ENCODE data around the gene SHB.

The SHB gene

DNA sequence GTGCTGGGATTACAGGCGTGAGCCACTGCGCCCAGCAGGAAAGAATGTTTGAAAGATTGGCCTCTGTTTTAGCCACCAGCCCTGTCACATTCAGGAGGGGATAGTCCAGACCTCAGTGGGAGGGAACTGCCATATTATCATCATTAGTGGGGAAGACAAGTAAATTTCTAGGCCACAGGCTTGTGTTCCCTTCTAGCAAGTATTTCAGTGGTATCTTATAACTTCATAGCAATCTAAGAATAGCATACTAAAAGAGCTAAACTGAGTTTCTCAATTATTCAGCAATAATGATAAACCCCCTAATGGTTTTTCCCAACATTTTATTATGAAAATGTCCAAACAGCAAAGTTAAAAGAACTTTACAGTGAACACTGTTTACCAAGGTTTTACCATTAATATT lies 195.1 kb downstream of the SHB start:
- in situ Hi-C loops (cut with MboI; ENCODE audit: low sequenced_read_pairs): no loop called here

DNA sequence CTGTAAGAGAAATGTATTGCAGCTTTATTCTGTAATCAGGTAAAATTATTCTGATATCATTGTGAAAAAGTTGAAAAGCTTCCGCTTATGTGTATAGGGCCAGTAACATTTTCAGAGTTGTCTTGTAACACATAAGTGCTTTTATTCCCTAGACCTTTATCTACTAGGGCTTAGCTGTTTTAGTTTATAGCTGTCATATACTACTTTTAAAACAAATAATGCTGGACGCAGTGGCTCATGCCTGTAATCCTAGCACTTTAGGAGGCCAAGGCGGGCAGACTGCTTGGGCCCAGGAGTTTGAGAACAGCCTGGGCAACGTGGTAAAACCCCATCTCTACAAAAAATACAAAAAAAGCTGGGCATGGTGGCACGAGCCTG lies 198.2 kb downstream of the SHB start:
- in situ Hi-C loops (cut with MboI; ENCODE audit: low sequenced_read_pairs): no loop called here

DNA sequence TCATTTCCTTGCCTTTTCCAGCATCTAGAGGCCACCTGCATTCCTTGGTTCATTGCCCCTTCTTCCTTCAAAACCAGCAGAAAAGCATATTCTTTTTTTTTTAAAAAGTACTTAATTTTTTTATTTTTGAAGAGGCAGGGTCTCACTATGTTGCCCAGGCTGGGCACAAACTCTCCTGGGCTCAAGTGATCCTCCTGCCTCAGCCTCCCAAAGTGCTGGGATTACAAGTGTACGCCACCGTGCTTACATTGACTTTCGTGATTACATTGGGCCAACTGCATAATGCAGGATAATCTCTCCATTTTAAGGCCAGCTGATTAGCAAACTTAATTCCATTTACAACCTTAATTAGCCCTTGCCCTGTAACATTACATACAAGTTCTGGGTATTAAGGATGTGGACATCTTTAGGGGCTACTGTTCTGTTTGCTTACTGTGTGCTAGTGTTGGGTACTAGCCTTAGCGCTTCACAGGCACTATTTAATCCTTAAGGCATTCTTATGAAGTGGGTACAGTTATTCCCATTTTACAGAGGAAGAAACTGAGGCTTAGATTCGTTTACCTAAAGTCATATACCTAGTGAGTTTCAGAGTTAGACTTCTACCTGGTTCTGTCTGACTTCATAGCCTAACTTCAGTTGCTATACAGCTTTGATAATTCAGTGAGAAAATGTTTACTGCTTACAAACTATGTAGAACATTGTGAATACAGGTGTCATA lies 198.8 kb downstream of the SHB start:
- in situ Hi-C loops (cut with MboI; ENCODE audit: low sequenced_read_pairs): no loop called here
